OCI-LY7 (cell line): ENCODE measurements around the gene GPRIN3.

Source experiments
- CTCF ChIP-seq: fragments of 200-600 bp; sonication (generic); conservative IDR thresholded peaks from 2 replicates; pipeline ENCODE4 v1.5.1; 2014; ENCODE audit warnings: mild to moderate bottlenecking, antibody characterized with exemption, low read length, moderate library complexity, mixed read lengths
- EZH2phosphoT487 ChIP-seq: fragments of 200-600 bp; sonication (generic); IDR thresholded peaks from 2 replicates; pipeline ENCODE4 v1.6.1; 2018; ENCODE audit warnings: low read depth, borderline replicate concordance, mild to moderate bottlenecking, mixed run types, antibody characterized with exemption, low read length, moderate library complexity, mixed read lengths

- TF ChIP-seq CTCF (peak; percentile 93), EZH2phosphoT487 (no peak)
Measured at GRCh38 chr4:89226665-89227574, 80.7 kb downstream of the GPRIN3 start.
